ENCODE data around the gene CTBP1.

- TF ChIP-seq POLR2A (IDR thresholded peaks at IDR 0.05; ENCODE audit: low read depth, low read length) (no peak), TAF1 (IDR thresholded peaks at IDR 0.05; ENCODE audit: low read depth, low read length) (no peak), POLR2AphosphoS5 (IDR thresholded peaks at IDR 0.05; ENCODE audit: low read depth, low read length) (no peak), SPI1 (IDR thresholded peaks at IDR 0.05; ENCODE audit: low read depth, low read length) (no peak), PAX5 (IDR thresholded peaks at IDR 0.05; ENCODE audit: insufficient read depth, low read length, severe bottlenecking) (no peak)
Observed at GRCh38 chr4:1250921-1251772, 2.2 kb upstream of the CTBP1 start.

All from GM12891 (cell line).